Measurements from ENCODE around the gene AOC2. TPM values are rescaled to one million over a fixed set of nuclear protein-coding genes. Genes with fewer than 3 reads are reported as not detected.

AOC2 gene
- total and polyA plus RNA-seq, 2 of the 13 experiments (the other 11 are each of a cell fraction or from before 2014, with no cell fraction given): 1.2 to 3.3 TPM

GRCh38 chr17:42866631-42867575 lies 22.5 kb downstream of the AOC2 start (continued):
- TF ChIP-seq ZSCAN9 (CRISPR knock-in tag; IDR thresholded peaks at IDR 0.05; ENCODE audit: borderline replicate concordance) (0 out of 2 replicates have a peak, but pooled peaks have one; percentile 18), ZNF678 (CRISPR knock-in tag; IDR thresholded peaks at IDR 0.05) (no peak), ZNF598 (CRISPR knock-in tag; IDR thresholded peaks at IDR 0.05; ENCODE audit: borderline replicate concordance) (no peak), ZNF264 (CRISPR knock-in tag; IDR thresholded peaks at IDR 0.05) (no peak), SMAD9 (CRISPR knock-in tag; IDR thresholded peaks at IDR 0.05) (no peak), GLMP (CRISPR knock-in tag; IDR thresholded peaks at IDR 0.05; ENCODE audit: borderline replicate concordance) (no peak), MXD3 (CRISPR knock-in tag; IDR thresholded peaks at IDR 0.05) (no peak), TAF15 (IDR thresholded peaks at IDR 0.05; ENCODE audit: low read depth, low read length, poor library complexity, severe bottlenecking) (no peak), DNMT3B (CRISPR knock-in tag; conservative IDR thresholded peaks at IDR 0.05) (no peak), ZNF883 (CRISPR knock-in tag; IDR thresholded peaks at IDR 0.05; ENCODE audit: not compliant biosample characterization) (peak; percentile 33), ZNF83 (CRISPR knock-in tag; IDR thresholded peaks at IDR 0.05; ENCODE audit: borderline replicate concordance) (no peak), TFDP2 (CRISPR knock-in tag; IDR thresholded peaks at IDR 0.05) (peak; percentile 45; the same call in 1 of the 2 replicates), TBP (CRISPR knock-in tag; IDR thresholded peaks at IDR 0.05) (no peak), RFX1 (IDR thresholded peaks at IDR 0.05) (no peak), TARDBP (CRISPR knock-in tag; IDR thresholded peaks at IDR 0.05) (peak; percentile 92), ZBTB1 (CRISPR knock-in tag; IDR thresholded peaks at IDR 0.05; ENCODE audit: borderline replicate concordance) (no peak), AGO1 (IDR thresholded peaks at IDR 0.05; ENCODE audit: low read depth, low read length, poor library complexity, severe bottlenecking) (no peak), ZNF776 (CRISPR knock-in tag; IDR thresholded peaks at IDR 0.05) (no peak), ZNF7 (CRISPR knock-in tag; IDR thresholded peaks at IDR 0.05) (no peak)

Measured in HepG2 (cell line).